Caco-2 (cell line): ENCODE measurements around the gene IFT74. TPM values are rescaled to one million over a fixed set of nuclear protein-coding genes. Genes with fewer than 3 reads are reported as not detected.

Experiments used
- BruUV-seq: library from RNA; stranded (reverse); fragments of 400-500 nt; replicated peaks from 2 replicates; lab custom pipeline; 2021; lab: Mats Ljungman, UMichigan
- CTCF ChIA-PET: fragments of 300-600 bp; sonication (Branson Sonifier 250); formaldehyde crosslinking; loops from one replicate; lab custom pipeline; 2022; ENCODE audit warnings: antibody characterized with exemption; lab: Charles Lee
- POLR2A ChIA-PET: fragments of 300-600 bp; sonication (Branson Sonifier 250); formaldehyde crosslinking; loops from one replicate; lab custom pipeline; 2022; ENCODE audit warnings: antibody characterized with exemption; lab: Charles Lee
- DNase-seq, 2 experiments: peaks; one replicate each; pipeline versions ENCODE4 v3.0.0 to v3.0.0-alpha.2; 2020 to 2022
- H3K27me3 ChIP-seq: replicated peaks from 2 replicates; pipeline ENCODE4 v1.6.0; 2011; ENCODE audit warnings: low read length; ENCODE audit not compliant: control insufficient read depth, insufficient read depth
- H3K36me3 ChIP-seq: 2 replicates; pipeline ENCODE4 v1.5.1; 2011; ENCODE audit warnings: low read length; ENCODE audit not compliant: control insufficient read depth, insufficient read depth
- H3K4me1 ChIP-seq: fragments of 250-450 bp; sonication (Bioruptor Pico); 2 replicates; pipeline ENCODE4 v1.5.1; 2020; ENCODE audit warnings: mild to moderate bottlenecking
- H3K4me3 ChIP-seq: 2 replicates; pipeline ENCODE4 v1.5.1; 2011; ENCODE audit warnings: low read depth, mild to moderate bottlenecking, control low read depth, low read length
- H3K9me3 ChIP-seq: fragments of 250-450 bp; sonication (Bioruptor Pico); 2 replicates; pipeline ENCODE4 v1.5.1; 2020; ENCODE audit warnings: mild to moderate bottlenecking, moderate library complexity
- H3K27ac Mint-ChIP-seq: one replicate; pipeline ENCODE4 v1.8.0; 2022; ENCODE audit warnings: mixed read lengths; ENCODE audit not compliant: unreplicated experiment
- H3K27me3 Mint-ChIP-seq: one replicate; pipeline ENCODE4 v1.8.0; 2022; ENCODE audit warnings: mixed read lengths; ENCODE audit not compliant: insufficient read depth, unreplicated experiment
- H3K36me3 Mint-ChIP-seq: one replicate; pipeline ENCODE4 v1.8.0; 2022; ENCODE audit warnings: mild to moderate bottlenecking, mixed read lengths; ENCODE audit not compliant: insufficient read depth, unreplicated experiment
- H3K4me1 Mint-ChIP-seq: one replicate; pipeline ENCODE4 v1.8.0; 2022; ENCODE audit warnings: low read depth, mixed read lengths; ENCODE audit not compliant: unreplicated experiment
- H3K4me3 Mint-ChIP-seq: one replicate; pipeline ENCODE4 v1.8.0; 2022; ENCODE audit warnings: mild to moderate bottlenecking, moderate library complexity, mixed read lengths; ENCODE audit not compliant: unreplicated experiment
- H3K9me3 Mint-ChIP-seq: one replicate; pipeline ENCODE4 v1.8.0; 2022; ENCODE audit warnings: mixed read lengths; ENCODE audit not compliant: unreplicated experiment
- intact Hi-C: fragments of 100-400 bp; cut with micrococcal nuclease; formaldehyde crosslinking; loops from one replicate; pipeline ENCODE4 v1.10.0; 2022; ENCODE audit not compliant: unreplicated experiment
- total RNA-seq: library from RNA; stranded (reverse); gene quantifications from 2 replicates; pipeline ENCODE4 v1.2.3, GENCODE V29; 2022
- TF ChIP-seq, protein P1 (sequence below), 2 experiments: fragments of 200-600 bp in 1 of 2; IDR thresholded peaks; 1 replicate in 1 of 2; 2 replicates in 1 of 2; pipeline versions ENCODE4 v1.5.1 to v1.8.0; 2011 to 2022; ENCODE audit warnings: antibody characterized with exemption in 1 of 2, control low read depth in 1 of 2, inconsistent platforms in 1 of 2, low read depth in 1 of 2, low read length in 1 of 2, mild to moderate bottlenecking in 1 of 2, moderate library complexity in 1 of 2; ENCODE audit not compliant: insufficient read depth in 1 of 2, severe bottlenecking in 1 of 2, unreplicated experiment in 1 of 2

Gene IFT74
- total RNA-seq, 1 experiment from 2014 or later, result 3.7 TPM

DNA sequence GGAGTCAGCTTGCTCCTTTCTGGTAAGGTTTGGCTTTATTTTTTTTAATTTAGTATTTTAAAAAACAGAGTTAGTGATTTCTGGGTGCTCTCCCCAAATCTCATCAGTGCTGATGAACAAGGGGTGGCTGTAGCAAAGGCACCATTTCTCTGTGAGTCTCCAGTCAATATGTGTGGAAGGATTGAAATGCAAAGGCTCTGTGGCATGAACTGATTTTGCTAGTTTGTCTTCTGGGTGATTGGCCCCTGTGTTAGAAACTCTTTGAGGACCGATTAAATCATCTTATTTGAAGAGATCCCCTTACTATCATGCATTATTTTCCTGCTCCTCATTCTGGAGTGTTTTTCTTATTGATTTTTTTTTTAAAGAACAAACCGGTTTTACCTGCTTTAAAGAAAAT is 153.4 kb downstream of the IFT74 start:
- H3K27ac Mint-ChIP-seq, result no peak overlapping the region
- ChIA-PET POLR2A (no interaction called here), CTCF (no interaction called here)

DNA sequence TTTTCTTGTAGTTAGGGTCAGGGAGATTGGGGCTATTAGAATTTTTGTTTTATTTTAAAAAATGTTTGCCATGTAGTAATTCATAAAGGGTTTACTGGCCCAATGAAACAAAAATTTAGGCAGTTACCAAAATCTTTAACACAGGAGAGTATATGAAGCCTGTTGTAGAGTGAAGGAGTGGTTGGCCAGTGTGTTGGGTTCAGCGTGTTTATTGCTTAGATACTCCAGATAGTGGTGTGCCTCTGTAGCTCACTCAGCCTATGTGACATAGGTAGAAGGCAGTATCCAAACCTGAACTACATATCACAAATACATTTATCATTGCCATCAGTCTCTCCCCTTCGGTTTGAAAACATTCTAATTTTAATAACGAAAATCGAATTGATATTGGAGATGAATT is 154.0 kb downstream of the IFT74 start:
- DNase-seq, result no peak
- Mint-ChIP-seq H3K27ac (no peak overlapping the region), H3K27me3 (no peaks in the 10 kb centered on the region)

More for the DNA sequence above, 153.4 kb downstream of the IFT74 start:
- H3K4me3 ChIP-seq, result no peak overlapping the region
- no TSS peak for BruUV-seq
- H3K4me1 ChIP-seq, result no peaks in the 10 kb centered on the region
- intact Hi-C loops, result no loop called here
- no peaks in the 10 kb centered on the region for H3K27me3 ChIP-seq
- Mint-ChIP-seq H3K4me1 (no peaks in the 10 kb centered on the region), H3K27me3 (no peaks in the 10 kb centered on the region), H3K36me3 (no peaks in the 10 kb centered on the region), H3K9me3 (no peaks in the 10 kb centered on the region), H3K4me3 (no peak overlapping the region)
- no peak for DNase-seq
- no peaks in the 10 kb centered on the region for H3K9me3 ChIP-seq
- TF ChIP-seq, protein P1, sequence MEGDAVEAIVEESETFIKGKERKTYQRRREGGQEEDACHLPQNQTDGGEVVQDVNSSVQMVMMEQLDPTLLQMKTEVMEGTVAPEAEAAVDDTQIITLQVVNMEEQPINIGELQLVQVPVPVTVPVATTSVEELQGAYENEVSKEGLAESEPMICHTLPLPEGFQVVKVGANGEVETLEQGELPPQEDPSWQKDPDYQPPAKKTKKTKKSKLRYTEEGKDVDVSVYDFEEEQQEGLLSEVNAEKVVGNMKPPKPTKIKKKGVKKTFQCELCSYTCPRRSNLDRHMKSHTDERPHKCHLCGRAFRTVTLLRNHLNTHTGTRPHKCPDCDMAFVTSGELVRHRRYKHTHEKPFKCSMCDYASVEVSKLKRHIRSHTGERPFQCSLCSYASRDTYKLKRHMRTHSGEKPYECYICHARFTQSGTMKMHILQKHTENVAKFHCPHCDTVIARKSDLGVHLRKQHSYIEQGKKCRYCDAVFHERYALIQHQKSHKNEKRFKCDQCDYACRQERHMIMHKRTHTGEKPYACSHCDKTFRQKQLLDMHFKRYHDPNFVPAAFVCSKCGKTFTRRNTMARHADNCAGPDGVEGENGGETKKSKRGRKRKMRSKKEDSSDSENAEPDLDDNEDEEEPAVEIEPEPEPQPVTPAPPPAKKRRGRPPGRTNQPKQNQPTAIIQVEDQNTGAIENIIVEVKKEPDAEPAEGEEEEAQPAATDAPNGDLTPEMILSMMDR (IDR thresholded peaks at IDR 0.05; ENCODE audit: insufficient read depth in 1 of 2, low read depth in 1 of 2, low read length in 1 of 2, severe bottlenecking in 1 of 2, unreplicated experiment in 1 of 2), result no peak
- no peaks in the 10 kb centered on the region for H3K36me3 ChIP-seq

DNA sequence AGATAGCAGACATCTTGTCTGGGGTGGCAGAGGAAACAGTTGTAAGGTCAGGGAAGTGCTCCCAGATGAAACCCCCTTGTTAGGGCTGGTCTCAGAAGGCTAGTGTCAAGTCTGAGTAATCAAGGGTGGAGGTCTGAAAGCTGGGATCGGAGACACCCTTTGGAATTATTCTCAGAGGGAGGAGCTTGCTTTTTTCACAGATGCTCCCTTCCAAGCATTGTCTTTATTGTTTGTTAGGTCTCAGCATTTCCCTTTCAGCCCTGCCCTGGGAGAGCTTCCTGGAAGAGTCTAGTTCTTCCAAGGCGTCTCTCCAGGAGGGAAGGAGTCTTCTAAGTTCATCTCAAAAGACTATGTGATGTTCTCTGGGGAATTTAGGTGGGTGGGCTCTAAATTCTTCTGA is 156.0 kb downstream of the IFT74 start:
- Mint-ChIP-seq H3K4me1 (no peaks in the 10 kb centered on the region), H3K27me3 (no peaks in the 10 kb centered on the region), H3K27ac (no peak overlapping the region), H3K36me3 (no peaks in the 10 kb centered on the region), H3K4me3 (no peak overlapping the region), H3K9me3 (no peaks in the 10 kb centered on the region)
- POLR2A ChIA-PET, result no interaction called here
- Histone ChIP-seq H3K36me3 (no peaks in the 10 kb centered on the region), H3K27me3 (no peaks in the 10 kb centered on the region), H3K9me3 (no peaks in the 10 kb centered on the region), H3K4me3 (no peak overlapping the region), H3K4me1 (no peaks in the 10 kb centered on the region)
- CTCF ChIA-PET, result no interaction called here
- no TSS peak for BruUV-seq
- DNase-seq, result no peak
- TF ChIP-seq, protein P1 (IDR thresholded peaks at IDR 0.05; ENCODE audit: insufficient read depth in 1 of 2, low read depth in 1 of 2, low read length in 1 of 2, severe bottlenecking in 1 of 2, unreplicated experiment in 1 of 2), result no peak
- intact Hi-C loops, result no loop called here

More for the DNA sequence above, 154.0 kb downstream of the IFT74 start:
- Mint-ChIP-seq H3K4me3 (no peak overlapping the region), H3K4me1 (no peaks in the 10 kb centered on the region), H3K9me3 (no peaks in the 10 kb centered on the region), H3K36me3 (no peaks in the 10 kb centered on the region)
- CTCF ChIA-PET, result no interaction called here
- Histone ChIP-seq H3K9me3 (no peaks in the 10 kb centered on the region), H3K4me1 (no peaks in the 10 kb centered on the region), H3K4me3 (no peak overlapping the region), H3K27me3 (no peaks in the 10 kb centered on the region), H3K36me3 (no peaks in the 10 kb centered on the region)
- BruUV-seq, result no TSS peak
- TF ChIP-seq, protein P1 (IDR thresholded peaks at IDR 0.05; ENCODE audit: insufficient read depth in 1 of 2, low read depth in 1 of 2, low read length in 1 of 2, severe bottlenecking in 1 of 2, unreplicated experiment in 1 of 2), result no peak
- intact Hi-C loops, result no loop called here
- POLR2A ChIA-PET, result no interaction called here

Other genes starting within 250 kb of the IFT74 start
- gene CAAP1, start 63.6 kb upstream of the IFT74 start, total RNA-seq, result 7.0 and 9.2 TPM in 2 replicates
- 12.9 and 14.3 TPM in 2 replicates for gene PLAA, start 9.2 kb upstream of the IFT74 start, total RNA-seq
- gene LRRC19, start 49.3 kb downstream of the IFT74 start, total RNA-seq, result not detected in 2 replicates
- gene TEK, start 152.8 kb downstream of the IFT74 start, total RNA-seq, result not detected in 2 replicates